ENCODE data around the gene POLR1B. TPM values are rescaled to one million over a fixed set of nuclear protein-coding genes. Genes with fewer than 3 reads are reported as not detected.

Gene POLR1B
- total RNA-seq, 2 experiments from 2014 or later: 50.7 to 55.3 TPM

DNA sequence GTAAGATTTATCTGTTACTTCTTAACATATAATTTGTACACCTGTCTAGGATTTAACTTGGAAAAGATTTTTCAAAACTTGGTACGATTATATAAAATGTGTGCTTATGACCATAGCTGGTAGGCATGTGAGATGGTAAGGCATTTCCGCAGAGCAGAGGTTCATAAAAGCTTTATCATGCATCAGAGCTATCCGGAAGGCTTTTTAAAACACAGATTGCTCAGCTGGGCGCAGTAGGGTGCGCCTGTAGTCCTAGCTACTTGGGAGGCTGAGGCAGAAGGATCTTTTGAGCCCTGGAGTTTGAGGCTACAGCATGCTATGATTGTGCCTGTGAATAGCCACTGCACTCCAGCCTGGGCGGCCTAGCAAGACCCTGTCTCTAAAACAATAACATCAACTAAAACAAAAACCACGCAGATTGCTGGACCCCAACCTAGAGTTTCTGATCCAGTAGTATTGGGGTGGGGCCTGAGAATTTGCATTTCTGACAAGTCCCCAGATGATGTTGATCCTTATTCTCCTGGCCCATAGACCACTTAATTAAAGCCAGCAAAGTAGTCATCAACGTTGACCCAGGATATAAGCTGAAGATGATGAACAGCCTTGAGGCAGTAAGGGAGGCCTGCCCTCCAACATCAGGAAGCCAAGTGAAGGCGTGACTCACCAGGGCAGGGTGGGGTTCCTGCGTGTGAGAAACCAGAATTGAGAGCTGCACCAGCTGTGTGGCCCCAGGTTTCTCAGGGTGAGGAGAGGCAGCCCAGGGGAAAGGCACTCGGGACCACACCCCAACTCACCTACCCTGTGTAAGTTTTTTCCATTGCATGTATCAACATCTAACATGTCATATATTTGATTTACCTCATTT, 81.9 kb downstream of the POLR1B start:
- intact Hi-C loops (cut with micrococcal nuclease): loop anchor here (10.0 kb wide), 1 partner anchor 261 kb away; no protein-coding TSS in a partner anchor
- DNase-seq: peak; percentile 88
- H3K4me1 Mint-ChIP-seq (ENCODE audit: low read depth): peaks cover 45% of the 10 kb centered on the region
- POLR2A ChIA-PET: interaction anchor here (1.3 kb wide), 1 partner anchor 24 kb away, joined by 3 read pairs; no protein-coding TSS in a partner anchor
- no peaks in the 10 kb centered on the region for H3K27me3 Mint-ChIP-seq
- no peaks in the 10 kb centered on the region for H3K36me3 Mint-ChIP-seq
- peak overlapping the region; percentile 58 for H3K27ac Mint-ChIP-seq
- H3K4me3 Mint-ChIP-seq: peak overlapping the region; percentile 12
- CTCF ChIA-PET: interaction anchor here (1.2 to 6.7 kb wide), 7 partner anchors 11 to 104 kb away, joined by 4 to 212 read pairs (median 19); partner anchors contain the start of gene SLC20A1
- no peaks in the 10 kb centered on the region for H3K9me3 Mint-ChIP-seq

GRCh38 chr2:112625474-112626114, 83.3 kb downstream of the POLR1B start:
- no peak for DNase-seq
- H3K27ac Mint-ChIP-seq: peak overlapping the region; percentile 40
- H3K4me3 Mint-ChIP-seq: no peak overlapping the region
- H3K27me3 Mint-ChIP-seq: peaks cover 2% of the 10 kb centered on the region
- peaks cover 58% of the 10 kb centered on the region for H3K4me1 Mint-ChIP-seq (ENCODE audit: low read depth)
- intact Hi-C loops (cut with micrococcal nuclease): loop anchor here (1.0 to 10.0 kb wide), 4 partner anchors 20 to 259 kb away; partner anchors contain the start of gene SLC20A1
- POLR2A ChIA-PET: interaction anchor here (0.5 to 2.8 kb wide), 5 partner anchors 10 to 100 kb away, joined by 3 to 29 read pairs (median 3); partner anchors contain the start of gene SLC20A1
- CTCF ChIA-PET: interaction anchor here (0.9 to 6.7 kb wide), 19 partner anchors 10 to 316 kb away, joined by 3 to 212 read pairs (median 9); partner anchors contain the start of gene SLC20A1
- H3K9me3 Mint-ChIP-seq: no peaks in the 10 kb centered on the region
- no peaks in the 10 kb centered on the region for H3K36me3 Mint-ChIP-seq

DNA sequence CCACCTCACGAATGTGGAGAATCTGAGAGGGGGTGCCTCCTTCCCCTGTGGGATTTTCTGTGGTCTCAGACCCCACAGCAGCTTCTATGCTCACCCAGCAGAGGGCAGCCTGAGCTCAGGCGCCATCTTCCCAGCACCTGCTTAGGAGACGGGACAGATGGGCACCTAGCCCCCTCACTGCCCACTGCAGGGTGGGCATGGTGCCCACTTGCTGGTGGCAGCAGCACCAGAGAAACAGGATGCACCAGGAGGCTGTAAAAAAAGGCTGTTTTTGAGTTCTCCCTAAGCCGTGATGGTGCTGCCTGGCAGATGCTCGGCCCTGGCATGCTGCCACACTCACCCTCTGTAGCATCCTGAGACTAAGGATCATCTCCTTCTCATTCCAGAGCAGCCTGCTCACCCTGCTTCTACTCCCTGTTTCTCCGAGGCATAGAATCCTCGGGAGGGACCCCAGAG, 84.4 kb downstream of the POLR1B start:
- Mint-ChIP-seq H3K4me1 (ENCODE audit: low read depth) (peaks cover 67% of the 10 kb centered on the region), H3K27ac (peak overlapping the region; percentile 88), H3K27me3 (peaks cover 2% of the 10 kb centered on the region), H3K36me3 (no peaks in the 10 kb centered on the region), H3K9me3 (no peaks in the 10 kb centered on the region), H3K4me3 (peak overlapping the region; percentile 46)
- ChIA-PET CTCF (interaction anchor here (0.6 to 6.7 kb wide), 28 partner anchors 9 to 538 kb away, joined by 3 to 212 read pairs (median 7); partner anchors contain the start of gene SLC20A1), POLR2A (interaction anchor here (0.9 to 2.8 kb wide), 5 partner anchors 9 to 99 kb away, joined by 3 to 29 read pairs (median 4); partner anchors contain the start of gene SLC20A1)
- DNase-seq: peak; percentile 79
- intact Hi-C loops (cut with micrococcal nuclease): loop anchor here (1.0 to 10.0 kb wide), 4 partner anchors 19 to 258 kb away; partner anchors contain the start of gene SLC20A1

Other genes with a start within 250 kb of the POLR1B start
- gene RGPD8, start 108.8 kb upstream of the POLR1B start, total RNA-seq: 10 to 100 TPM; 14.7 to 16.0 TPM
- gene TTL, start 60.3 kb upstream of the POLR1B start, total RNA-seq: 10 to 100 TPM; 36.7 to 39.0 TPM
- gene CHCHD5, start 42.1 kb downstream of the POLR1B start, total RNA-seq: 10 to 100 TPM; 39.3 to 41.4 TPM
- 10 to 100 TPM; 88.8 to 91.3 TPM for gene SLC20A1, start 103.5 kb downstream of the POLR1B start, total RNA-seq
- gene NT5DC4, start 178.6 kb downstream of the POLR1B start, total RNA-seq: not detected
- gene CKAP2L, start 222.1 kb downstream of the POLR1B start, total RNA-seq: 10 to 100 TPM; 42.1 to 46.1 TPM
- gene IL1A, start 242.0 kb downstream of the POLR1B start, total RNA-seq: 10 to 100 TPM; 15.7 to 16.4 TPM